Mesodermal cell (in vitro differentiated cells): ENCODE results near the gene PAPOLA.

ENCODE experiments used
- H3K27ac ChIP-seq: 2 replicates; pipeline ENCODE4 v1.7.0; 2013; ENCODE audit warnings: mild to moderate bottlenecking, low read depth, low read length, moderate library complexity; ENCODE audit not compliant: severe bottlenecking
- H3K36me3 ChIP-seq: 2 replicates; pipeline ENCODE4 v1.7.1; 2013; ENCODE audit warnings: mild to moderate bottlenecking, low read length, moderate library complexity; ENCODE audit not compliant: control insufficient read depth, insufficient read depth
- H3K4me1 ChIP-seq: one replicate; pipeline ENCODE4 v1.7.1; 2013; ENCODE audit warnings: mild to moderate bottlenecking, low read length; ENCODE audit not compliant: insufficient read depth, control insufficient read depth, poor library complexity, severe bottlenecking
- H3K4me3 ChIP-seq: 2 replicates; pipeline ENCODE4 v1.7.0; 2013; ENCODE audit warnings: low read length, control low read depth, mild to moderate bottlenecking; ENCODE audit not compliant: insufficient read depth, poor library complexity, severe bottlenecking; ENCODE audit errors: extremely low read depth
- H3K9me3 ChIP-seq: 2 replicates; pipeline ENCODE4 v1.7.1; 2013; ENCODE audit warnings: mild to moderate bottlenecking, low read length, moderate library complexity; ENCODE audit not compliant: control insufficient read depth
- WGBS, 2 experiments: methylation state at CpG; one replicate each; pipeline ENCODE4 v1.1.5; 2013; ENCODE audit warnings: missing lambda C conversion rate in 2 of 2; ENCODE audit not compliant: insufficient coverage in 2 of 2; 5-methylcytosine and 5-hydroxymethylcytosine counted together

PAPOLA gene

DNA sequence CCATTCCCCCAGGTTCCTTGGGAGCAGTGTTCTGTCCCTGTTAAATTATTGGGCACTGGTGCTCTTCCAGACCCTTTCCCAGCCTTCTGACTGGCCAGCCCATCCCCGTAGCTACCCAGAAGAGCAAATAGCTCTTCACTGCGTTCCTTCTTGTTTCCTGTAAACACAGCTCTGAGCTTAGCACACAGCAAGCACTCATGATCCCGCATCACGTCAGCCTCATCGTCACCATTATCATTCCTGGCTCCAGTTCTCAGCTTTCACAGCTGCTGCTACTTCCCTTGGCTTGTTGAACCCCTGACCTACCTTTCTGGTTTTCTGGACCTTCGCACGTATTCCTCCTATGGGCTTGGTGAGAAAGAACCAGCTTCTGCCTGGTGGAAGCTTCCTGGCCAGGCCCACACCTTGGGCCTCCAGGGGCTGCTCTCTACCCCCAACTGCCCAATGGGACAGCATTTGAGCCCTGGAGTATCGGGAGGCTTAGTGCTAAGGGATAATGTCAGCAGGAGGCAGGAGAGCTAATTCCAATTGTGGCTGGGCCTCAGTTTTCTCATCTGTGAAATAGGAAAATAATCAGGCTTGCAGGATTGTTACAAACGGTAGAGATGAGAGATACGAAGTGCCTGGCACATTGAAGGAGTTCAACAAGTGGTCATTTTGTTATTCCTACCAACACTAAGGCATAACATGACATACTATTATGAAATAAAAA is 22.6 kb upstream of the PAPOLA start:
- H3K36me3 ChIP-seq, result no peaks in the 10 kb centered on the region
- 84 to 90% methylated on average over 7 of the region's 10 CpGs for WGBS, 2 experiments
- no peak overlapping the region for H3K4me3 ChIP-seq
- H3K4me1 ChIP-seq, result no peaks in the 10 kb centered on the region
- no peaks in the 10 kb centered on the region for H3K9me3 ChIP-seq
- H3K27ac ChIP-seq, result no peak overlapping the region

DNA sequence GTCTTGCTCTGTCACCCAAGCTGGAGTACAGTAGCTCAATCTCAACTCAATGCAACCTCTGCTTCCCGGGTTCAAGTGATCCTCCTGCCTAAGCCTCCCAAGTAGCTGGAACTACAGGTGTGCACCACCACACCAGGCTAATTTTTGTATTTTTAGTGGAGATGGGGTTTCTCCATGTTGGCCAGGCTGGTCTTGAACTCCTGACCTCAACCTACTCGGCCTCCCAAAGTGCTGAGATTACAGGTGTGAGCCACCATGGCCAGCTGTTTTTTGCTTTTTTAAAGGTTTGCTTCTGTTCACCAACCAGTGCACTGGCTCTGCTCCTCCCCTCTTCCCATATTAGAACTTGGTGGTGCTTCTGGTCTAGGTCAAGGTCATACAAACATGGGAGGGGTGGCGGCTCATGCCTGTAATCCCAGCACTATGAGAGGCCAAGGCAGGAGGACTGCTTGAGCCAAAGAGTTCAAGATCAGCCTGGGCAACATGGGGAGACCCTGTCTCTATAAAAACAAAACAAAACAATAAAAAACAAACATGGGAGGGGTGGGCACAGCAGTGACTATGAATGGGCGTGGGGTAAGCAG is 20.4 kb upstream of the PAPOLA start:
- no peaks in the 10 kb centered on the region for H3K36me3 ChIP-seq
- 81 to 87% methylated on average over 2 to 3 of the region's 4 CpGs for WGBS, 2 experiments
- no peak overlapping the region for H3K27ac ChIP-seq
- no peaks in the 10 kb centered on the region for H3K4me1 ChIP-seq
- H3K4me3 ChIP-seq, result no peak overlapping the region
- H3K9me3 ChIP-seq, result no peaks in the 10 kb centered on the region

DNA sequence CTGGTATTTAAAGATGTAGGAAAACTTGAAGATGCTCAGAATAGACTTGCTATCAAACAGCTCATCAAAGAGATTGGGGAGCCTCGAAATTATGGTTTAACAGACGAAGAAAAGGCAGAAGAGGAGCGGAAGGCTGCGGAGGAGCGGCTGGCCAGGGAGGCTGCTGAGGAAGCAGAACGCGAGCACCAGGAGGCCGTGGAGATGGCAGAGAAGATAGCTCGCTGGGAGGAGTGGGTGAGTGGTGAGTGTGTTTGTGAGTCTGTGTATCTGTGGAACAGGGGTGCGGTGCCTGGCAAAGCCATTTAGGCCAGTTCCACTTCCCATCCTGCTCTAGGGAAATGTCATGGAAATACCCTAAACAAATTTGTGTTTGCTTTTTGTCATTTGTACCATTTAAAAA is 19.2 kb upstream of the PAPOLA start:
- 83 to 93% methylated on average over 7 to 10 of the region's 10 CpGs for WGBS, 2 experiments

DNA sequence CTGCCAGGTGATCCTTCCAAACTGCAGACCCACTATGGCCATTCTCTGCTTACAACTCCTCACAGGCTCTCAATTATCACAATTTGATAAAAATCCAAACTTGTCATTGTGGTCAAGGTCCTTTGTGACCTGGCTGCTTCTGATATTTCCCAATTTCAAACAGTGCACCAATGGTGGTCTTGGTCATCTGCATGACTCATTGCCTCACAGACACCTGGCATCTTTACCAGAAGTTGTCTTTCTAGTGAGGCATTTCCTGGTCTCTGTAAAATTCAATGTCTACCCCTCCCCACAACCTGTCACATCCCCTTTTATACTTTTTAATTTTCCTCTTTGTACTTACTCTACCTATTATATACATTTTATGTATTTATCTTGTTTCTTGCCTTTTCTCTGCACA is 17.8 kb upstream of the PAPOLA start:
- Histone ChIP-seq H3K4me1 (no peaks in the 10 kb centered on the region), H3K36me3 (no peaks in the 10 kb centered on the region)

More for the DNA sequence above, 19.2 kb upstream of the PAPOLA start:
- no peak overlapping the region for H3K27ac ChIP-seq
- H3K4me3 ChIP-seq, result no peak overlapping the region
- no peaks in the 10 kb centered on the region for H3K4me1 ChIP-seq
- no peaks in the 10 kb centered on the region for H3K36me3 ChIP-seq
- H3K9me3 ChIP-seq, result no peaks in the 10 kb centered on the region

DNA sequence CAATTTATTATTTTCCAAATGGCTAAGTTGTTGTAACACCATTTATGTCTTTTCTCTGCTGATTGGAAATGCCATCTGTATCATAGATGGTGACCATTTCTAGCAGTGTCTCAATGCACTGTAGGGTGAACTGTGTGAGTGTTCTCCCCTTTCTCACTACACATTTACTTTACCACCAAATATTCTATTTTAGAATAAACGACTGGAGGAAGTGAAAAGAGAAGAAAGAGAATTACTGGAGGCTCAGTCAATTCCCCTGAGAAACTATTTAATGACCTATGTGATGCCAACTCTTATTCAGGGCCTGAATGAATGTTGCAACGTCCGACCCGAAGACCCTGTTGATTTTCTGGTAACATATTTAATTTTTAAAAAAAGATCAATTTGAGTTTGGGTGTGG is 15.5 kb upstream of the PAPOLA start:
- H3K4me1 ChIP-seq, result no peaks in the 10 kb centered on the region
- WGBS, 2 experiments, result no CpG with 5 or more reads among the region's 4 CpGs
- no peak overlapping the region for H3K27ac ChIP-seq
- H3K36me3 ChIP-seq, result no peaks in the 10 kb centered on the region
- H3K9me3 ChIP-seq, result no peaks in the 10 kb centered on the region
- H3K4me3 ChIP-seq, result no peak overlapping the region

More for the DNA sequence above, 17.8 kb upstream of the PAPOLA start:
- no peaks in the 10 kb centered on the region for H3K9me3 ChIP-seq
- no peak overlapping the region for H3K4me3 ChIP-seq
- H3K27ac ChIP-seq, result no peak overlapping the region

DNA sequence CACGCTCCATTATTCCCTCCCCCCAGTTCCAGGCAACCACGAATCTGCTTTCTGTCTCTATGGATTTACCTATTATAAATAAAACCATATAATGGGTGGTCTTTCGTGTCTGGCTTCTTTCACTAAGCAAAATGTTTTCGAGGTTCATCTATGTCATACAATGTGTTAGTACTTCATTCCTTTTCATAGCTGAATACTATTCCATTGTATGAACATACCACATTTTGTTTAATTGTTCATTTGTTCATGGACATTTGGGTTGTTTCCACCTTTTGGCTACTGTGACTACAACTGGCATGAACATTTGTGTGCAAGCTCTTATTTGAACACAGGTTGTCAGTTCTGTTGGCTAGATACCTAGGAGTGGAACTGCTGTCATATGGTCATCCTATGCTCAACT is 12.9 kb upstream of the PAPOLA start:
- no CpG with 5 or more reads among the region's 4 CpGs for WGBS, 2 experiments
- Histone ChIP-seq H3K27ac (no peak overlapping the region), H3K9me3 (no peaks in the 10 kb centered on the region), H3K4me1 (no peaks in the 10 kb centered on the region), H3K4me3 (no peak overlapping the region), H3K36me3 (no peaks in the 10 kb centered on the region)

DNA sequence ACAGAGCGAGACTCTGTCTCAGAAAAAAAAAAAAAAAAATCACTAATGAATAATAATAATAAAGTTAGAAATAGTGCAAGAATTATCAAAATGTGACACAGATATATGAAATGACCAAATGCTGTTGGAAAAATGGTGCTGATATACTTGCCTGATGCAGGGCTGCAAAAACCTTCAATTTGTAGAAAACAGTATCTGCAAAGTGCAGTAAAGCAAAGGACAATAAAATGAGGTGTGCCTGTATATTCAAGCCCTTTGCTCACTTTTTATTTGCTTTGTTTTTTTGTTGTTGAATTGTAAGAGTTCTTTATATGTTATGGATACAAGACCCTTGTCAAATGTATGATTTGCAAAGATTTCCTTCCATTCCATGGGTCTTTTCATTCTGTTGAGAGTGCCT is 9.0 kb upstream of the PAPOLA start:
- no peaks in the 10 kb centered on the region for H3K36me3 ChIP-seq
- no CpG with 5 or more reads among the region's 1 CpG for WGBS, 2 experiments
- H3K9me3 ChIP-seq, result no peaks in the 10 kb centered on the region
- no peaks in the 10 kb centered on the region for H3K4me1 ChIP-seq
- H3K4me3 ChIP-seq, result no peak overlapping the region
- H3K27ac ChIP-seq, result no peak overlapping the region

DNA sequence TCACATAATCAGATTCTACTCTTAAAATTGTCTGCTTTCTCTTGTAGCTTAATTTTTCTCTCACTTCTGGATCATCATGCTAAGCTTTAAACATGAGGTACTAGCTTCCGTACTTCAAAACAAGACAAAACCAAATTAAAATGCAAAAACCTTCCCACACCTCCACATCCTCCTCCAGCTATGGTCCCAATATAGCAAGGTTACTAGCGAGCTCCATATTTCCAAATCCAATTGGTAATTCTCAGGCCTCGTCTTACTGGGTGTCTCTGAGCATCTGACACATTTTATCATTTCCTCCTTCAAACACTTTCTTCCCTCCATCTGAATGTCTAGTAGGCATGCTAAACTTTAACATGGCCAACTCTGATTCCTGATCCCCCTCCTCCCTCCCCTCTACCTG is 7.9 kb upstream of the PAPOLA start:
- Histone ChIP-seq H3K4me1 (no peaks in the 10 kb centered on the region), H3K4me3 (no peak overlapping the region), H3K9me3 (no peaks in the 10 kb centered on the region), H3K36me3 (no peaks in the 10 kb centered on the region), H3K27ac (no peak overlapping the region)
- 88 to 94% methylated on average over 2 to 3 of the region's 3 CpGs for WGBS, 2 experiments

DNA sequence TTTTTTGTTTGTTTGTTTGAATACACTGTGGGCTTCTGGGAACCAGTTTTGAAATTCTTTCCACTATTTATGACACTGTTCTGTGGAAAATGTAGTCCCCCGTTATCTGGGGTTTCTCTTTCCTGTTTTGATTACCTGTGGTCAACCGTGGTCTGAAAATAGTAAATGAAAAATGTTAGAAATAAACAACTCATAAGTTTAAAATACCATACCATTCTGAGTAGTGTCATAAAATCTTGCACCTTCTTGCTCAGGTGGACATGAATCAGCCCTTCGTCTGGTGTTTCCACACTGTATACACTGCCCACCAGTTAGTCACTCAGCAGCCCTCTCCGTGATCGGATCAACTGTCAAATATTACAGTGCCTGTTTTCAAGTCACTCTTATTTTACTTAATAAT is 5.1 kb upstream of the PAPOLA start:
- WGBS, 2 experiments, result 93 to 97% methylated on average over 1 to 3 of the region's 5 CpGs
- H3K9me3 ChIP-seq, result no peaks in the 10 kb centered on the region
- no peaks in the 10 kb centered on the region for H3K4me1 ChIP-seq
- H3K27ac ChIP-seq, result no peak overlapping the region
- no peak overlapping the region for H3K4me3 ChIP-seq
- no peaks in the 10 kb centered on the region for H3K36me3 ChIP-seq

DNA sequence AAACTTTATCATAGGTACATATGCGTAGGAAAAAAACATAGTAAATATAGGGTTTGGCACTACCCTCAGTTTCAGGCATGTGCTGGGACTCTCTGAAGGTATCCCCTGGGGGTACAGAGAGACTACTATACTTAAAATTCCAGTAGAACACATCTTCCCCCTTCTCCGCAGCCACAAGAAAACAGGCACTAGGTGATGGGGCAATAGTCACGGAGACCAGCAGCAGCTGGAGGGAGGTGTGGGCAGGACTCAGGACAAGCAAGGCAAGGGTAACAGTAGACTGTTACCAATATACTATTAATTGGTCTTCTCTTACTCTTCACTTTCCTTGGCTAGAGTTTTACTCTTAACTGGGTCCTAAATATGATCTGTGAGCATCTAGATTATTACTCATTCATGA is 4.6 kb upstream of the PAPOLA start:
- Histone ChIP-seq H3K4me1 (no peaks in the 10 kb centered on the region), H3K36me3 (no peaks in the 10 kb centered on the region), H3K9me3 (no peaks in the 10 kb centered on the region), H3K27ac (no peak overlapping the region), H3K4me3 (no peak overlapping the region)
- 67% methylated on average over 1 of the region's 3 CpGs; no CpG with 5 or more reads in 1 of the 2 experiments for WGBS, 2 experiments

DNA sequence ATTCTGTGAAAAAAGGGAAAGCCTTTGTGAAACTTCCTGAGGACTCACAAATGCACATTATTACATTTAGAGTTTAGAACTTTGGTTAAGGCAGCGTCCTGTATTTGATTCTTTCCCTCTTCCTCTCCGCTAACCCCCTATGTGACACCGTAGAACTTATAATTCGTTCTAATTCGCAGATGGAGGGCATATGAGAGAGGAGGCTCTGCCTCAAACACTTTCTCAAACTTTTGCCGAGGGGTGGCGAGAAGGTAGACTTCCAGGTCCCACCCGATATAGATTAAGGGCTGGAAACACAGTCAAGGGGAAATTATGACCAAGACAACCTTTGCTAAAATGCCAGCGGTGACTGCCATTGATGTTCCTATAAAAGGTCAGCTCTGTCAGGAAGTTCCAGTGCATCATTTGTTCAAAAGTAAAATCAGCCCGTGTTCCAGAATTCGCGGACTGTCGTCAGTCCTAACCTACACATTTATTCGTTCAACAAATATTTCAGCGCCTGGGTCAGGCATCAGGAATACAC is 904 bp upstream of the PAPOLA start:
- H3K4me3 ChIP-seq, result peak overlapping the region; percentile 96
- H3K4me1 ChIP-seq, result no peaks in the 10 kb centered on the region
- no peaks in the 10 kb centered on the region for H3K9me3 ChIP-seq
- peaks cover 21% of the 10 kb centered on the region for H3K36me3 ChIP-seq
- WGBS, 2 experiments, result 24 to 28% methylated on average over 7 to 9 of the region's 15 CpGs
- H3K27ac ChIP-seq, result peak overlapping the region; percentile 93
